Ishikawa (cell line): ENCODE results near the gene THSD4.

Experiments
- EGR1 ChIP-seq: IDR thresholded peaks from 2 replicates; pipeline ENCODE4 v1.6.1; 2012
- FOXM1 ChIP-seq: IDR thresholded peaks from 2 replicates; pipeline ENCODE4 v1.6.1; 2012; ENCODE audit warnings: low read depth, borderline replicate concordance
- MAX ChIP-seq: IDR thresholded peaks from 2 replicates; pipeline ENCODE4 v1.6.1; 2012
- NFIC ChIP-seq: IDR thresholded peaks from 2 replicates; pipeline ENCODE4 v1.6.1; 2012
- REST ChIP-seq: IDR thresholded peaks from 2 replicates; pipeline ENCODE4 v1.6.1; 2012; ENCODE audit warnings: low read depth, mild to moderate bottlenecking
- TAF1 ChIP-seq: IDR thresholded peaks from 2 replicates; pipeline ENCODE4 v1.6.1; 2012; ENCODE audit warnings: low read depth, mild to moderate bottlenecking

- TF ChIP-seq REST: no peak
- no peak for TF ChIP-seq EGR1
- TF ChIP-seq MAX: no peak
- no peak for TF ChIP-seq TAF1
- TF ChIP-seq NFIC: no peak
- no peak for TF ChIP-seq FOXM1
Measured at GRCh38 chr15:71379893-71380292, 264.6 kb downstream of the THSD4 start.
